RCC 7860 (cell line): ENCODE measurements around the gene TPM2.
A peak's percentile ranks its signal among the peaks of the same experiment; 100 is the strongest.

Experiments used
- DNase-seq: peaks from one replicate; pipeline ENCODE4 v3.0.0-alpha.2; 2015; ENCODE audit warnings: low spot score
- FAIRE-seq: peaks from 2 replicates; lab custom pipeline; 2012; peaks lifted over from hg19 to GRCh38; lab: Jason Lieb, UNC

The TPM2 gene

GRCh38 chr9:35696520-35697215, 6.9 kb upstream of the TPM2 start:
- peak; percentile 29 for DNase-seq

DNA sequence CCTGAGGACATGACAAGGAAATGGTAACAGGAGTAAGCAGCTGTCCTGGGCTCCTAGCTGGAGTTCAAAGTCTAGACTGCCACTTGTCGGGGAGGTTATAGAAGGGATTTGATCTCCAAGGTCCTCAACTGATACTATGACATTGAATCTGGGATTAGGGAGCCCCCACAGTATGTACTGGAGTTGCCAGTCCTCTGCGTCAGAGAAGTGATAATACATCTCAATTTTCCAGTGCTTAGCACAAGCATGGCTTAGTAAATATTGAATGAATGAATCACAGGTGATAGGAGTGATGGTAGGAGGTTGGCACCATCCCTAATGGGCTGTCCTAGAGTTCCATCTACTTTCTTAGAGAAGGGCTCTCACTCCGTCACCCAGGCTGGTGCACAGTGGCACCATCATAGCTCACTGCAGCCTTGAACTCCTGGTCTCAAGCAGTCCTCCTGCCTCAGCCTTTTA, 6.2 kb upstream of the TPM2 start:
- FAIRE-seq: no peak

More at GRCh38 chr9:35696520-35697215, 6.9 kb upstream of the TPM2 start:
- no peak for FAIRE-seq

DNA sequence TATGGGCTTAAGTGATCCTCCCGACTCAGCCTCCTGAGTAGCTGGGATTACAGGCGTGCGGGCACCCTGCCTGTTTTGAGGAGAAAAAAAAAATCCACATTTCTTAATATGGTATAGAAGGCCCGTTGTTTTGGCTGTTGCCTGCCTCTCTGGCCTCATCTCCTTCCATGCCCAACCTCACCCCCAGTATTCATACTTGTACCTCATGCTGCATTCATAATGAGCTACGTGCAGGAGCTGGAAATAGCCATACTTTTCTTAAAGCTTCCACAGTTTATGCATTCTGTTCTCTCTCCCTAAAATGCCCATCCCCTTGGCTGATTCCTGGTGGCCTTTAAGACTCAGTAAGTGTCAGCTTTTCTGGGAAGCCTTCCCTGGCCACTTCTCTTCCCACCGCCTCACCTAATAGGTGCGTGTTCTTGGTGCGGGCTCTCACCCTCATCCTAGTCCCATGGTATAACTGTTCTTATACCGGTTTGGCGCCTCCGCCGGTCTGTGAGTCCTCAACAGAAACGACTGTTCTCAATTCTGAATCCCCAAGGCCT, 2.1 kb upstream of the TPM2 start:
- DNase-seq (no peak), FAIRE-seq (no peak)

More for the DNA sequence above, 6.2 kb upstream of the TPM2 start:
- no peak for DNase-seq

- DNase-seq (no peak), FAIRE-seq (no peak)
These were observed 1.6 kb upstream of the TPM2 start for GRCh38 chr9:35691334-35691650.

DNA sequence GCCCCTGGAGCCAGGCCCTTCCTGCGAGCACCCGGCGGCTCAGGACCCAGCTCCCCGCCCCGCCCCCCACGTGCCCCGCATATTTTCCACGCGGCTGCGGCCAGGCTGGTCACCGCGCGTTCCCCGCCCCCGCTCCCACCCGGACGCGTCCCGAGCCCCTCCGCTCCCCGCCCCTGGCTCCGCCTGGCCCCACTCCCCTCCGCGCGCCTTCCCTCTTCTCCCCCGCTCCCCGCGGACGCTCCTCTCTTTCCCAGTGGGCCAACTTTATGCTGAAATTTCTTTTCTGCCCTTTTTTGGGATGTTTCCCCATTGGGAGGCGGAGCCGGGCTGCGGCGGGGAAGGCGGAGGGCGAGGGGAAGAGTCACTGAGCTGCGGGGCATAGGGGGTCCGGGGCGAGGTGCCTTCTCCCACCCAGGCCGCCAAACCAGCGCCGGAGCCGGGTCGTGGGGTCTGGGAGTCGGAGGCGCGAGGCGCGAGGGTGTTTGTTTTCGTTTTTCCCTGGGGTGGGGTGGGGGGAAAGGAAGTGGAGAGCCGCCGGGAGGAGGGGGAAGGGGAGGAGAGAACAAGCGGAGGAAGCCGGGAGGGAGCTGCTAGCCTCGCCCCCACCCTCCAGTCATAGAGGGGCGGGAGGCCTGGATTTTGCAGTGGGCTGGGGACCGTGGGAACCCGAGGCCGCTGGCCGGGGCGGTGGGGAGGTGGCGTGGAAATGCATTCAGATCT, 1.0 kb upstream of the TPM2 start:
- no peak for DNase-seq
- no peak for FAIRE-seq

DNA sequence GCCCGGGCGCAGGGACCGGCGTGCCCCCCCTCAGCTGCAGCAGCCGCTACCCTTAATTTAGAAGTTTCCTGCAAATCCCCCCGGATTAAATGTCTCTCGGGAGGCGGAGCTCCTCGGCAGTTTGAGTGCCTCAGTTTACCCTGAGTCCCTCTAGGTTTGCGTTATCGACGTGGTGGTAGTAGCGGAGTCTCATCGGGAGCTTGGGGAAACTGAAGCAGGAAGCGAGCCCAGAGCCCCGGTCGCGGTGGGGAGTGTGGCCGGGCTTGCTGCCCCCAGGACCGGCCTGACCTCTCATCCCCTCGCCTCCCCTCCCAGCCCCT, 529 bp upstream of the TPM2 start:
- DNase-seq: no peak
- FAIRE-seq: no peak

GRCh38 chr9:35688558-35689541, 875 bp downstream of the TPM2 start:
- peak; percentile 78 for DNase-seq
- FAIRE-seq: peak; percentile 86

DNA sequence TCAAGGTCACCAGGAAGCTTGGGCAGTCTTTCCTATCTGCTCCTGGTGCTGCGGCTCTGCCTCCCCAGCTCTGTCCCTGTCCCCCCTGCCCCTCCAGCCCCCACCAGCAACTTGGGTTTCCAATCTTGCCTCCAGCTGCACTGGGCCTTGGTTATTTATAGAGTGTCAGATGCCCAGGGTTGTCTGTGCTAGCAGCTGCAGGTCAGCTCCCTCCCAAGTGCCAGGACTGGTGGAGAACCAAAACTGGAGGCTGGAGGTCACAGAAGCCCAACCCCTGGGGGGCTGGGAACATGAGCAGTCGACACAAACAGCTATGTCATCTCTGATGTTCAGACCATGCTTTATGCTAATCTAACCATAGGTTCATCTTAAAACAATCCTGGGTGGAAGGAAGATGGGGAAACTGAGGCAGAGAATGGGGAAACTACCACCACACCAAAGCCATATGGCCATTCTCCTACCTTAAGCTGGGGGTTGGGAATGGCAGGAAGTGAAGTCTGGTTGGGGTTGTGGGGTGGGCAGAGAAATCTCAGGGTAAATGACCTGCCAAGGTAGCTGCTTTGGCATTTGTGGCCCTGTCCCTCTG, 1.7 kb downstream of the TPM2 start:
- FAIRE-seq (no peak), DNase-seq (no peak)

- no peak for DNase-seq
- no peak for FAIRE-seq
These were observed 2.4 kb downstream of the TPM2 start for GRCh38 chr9:35687306-35687705.

DNA sequence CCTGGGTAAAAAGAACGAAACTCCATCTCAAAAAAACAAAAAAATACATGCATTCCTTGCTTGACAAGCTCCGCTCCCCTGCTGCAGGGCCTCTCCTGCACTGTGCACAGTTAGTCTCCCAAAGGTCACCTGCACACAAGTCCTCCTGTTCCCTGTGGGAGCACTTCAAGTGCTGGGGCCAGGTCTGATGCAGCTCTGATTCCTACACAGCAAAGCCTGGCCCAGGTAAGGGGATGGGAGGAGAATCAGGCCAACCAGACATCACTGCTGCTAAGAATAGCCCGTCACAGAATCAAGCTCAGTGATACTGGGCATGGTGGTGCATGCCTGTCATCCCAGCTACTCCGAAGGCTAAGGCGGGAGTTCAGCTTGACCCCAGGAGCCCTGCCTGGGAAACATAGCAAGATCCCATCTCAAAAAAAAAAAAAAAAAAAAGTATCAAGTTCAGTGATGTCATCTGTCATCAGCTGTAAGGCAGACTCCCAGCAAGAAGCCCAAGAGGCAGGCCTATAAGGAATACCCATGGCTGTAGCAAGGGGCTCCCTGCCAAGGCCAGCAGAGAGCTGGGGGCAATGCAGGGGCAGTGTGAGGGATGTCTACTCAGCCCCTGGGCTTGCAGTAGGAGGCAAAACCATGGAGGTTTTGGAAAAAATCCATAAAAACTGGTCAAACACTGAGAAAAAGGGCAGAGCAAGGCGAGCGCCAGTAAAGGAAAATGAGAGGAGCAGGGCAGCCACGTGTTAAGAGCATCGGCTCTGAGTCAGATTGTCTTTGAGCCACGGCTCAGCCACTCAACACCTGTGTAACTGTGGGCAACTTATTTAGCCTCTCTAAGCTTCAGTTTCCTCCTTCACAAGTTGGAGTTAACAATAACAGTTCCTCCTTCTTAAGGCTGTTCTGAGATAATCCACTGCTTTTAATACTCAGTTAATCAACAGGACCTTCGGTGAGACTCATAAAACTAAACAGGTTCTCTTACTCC, 3.2 kb downstream of the TPM2 start:
- DNase-seq: no peak
- FAIRE-seq: no peak

- no peak for FAIRE-seq
- DNase-seq: no peak
These were observed 4.2 kb downstream of the TPM2 start for GRCh38 chr9:35685506-35685905.

- DNase-seq (no peak), FAIRE-seq (no peak)
These were observed 4.8 kb downstream of the TPM2 start for GRCh38 chr9:35684921-35685320.

DNA sequence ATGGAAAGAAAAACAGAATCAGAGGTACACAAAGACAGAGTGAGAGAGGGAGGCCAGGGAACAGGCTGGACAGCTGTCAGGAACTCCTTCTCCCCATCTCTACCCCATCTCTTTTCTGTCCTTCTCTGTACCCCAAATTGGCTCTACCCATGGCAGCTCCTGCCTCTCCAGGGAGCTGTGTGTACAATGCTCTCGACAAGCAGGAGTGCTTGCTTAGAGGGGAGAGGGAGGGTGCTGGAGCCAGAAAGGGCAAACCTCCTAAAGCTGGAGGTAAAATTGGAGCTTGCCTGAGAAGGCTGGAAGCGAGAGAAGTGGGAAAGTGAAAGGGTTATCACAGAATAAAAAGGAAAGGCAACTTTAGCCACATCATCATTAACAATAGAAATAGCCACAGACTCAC, 6.4 kb downstream of the TPM2 start:
- FAIRE-seq: no peak
- no peak for DNase-seq

DNA sequence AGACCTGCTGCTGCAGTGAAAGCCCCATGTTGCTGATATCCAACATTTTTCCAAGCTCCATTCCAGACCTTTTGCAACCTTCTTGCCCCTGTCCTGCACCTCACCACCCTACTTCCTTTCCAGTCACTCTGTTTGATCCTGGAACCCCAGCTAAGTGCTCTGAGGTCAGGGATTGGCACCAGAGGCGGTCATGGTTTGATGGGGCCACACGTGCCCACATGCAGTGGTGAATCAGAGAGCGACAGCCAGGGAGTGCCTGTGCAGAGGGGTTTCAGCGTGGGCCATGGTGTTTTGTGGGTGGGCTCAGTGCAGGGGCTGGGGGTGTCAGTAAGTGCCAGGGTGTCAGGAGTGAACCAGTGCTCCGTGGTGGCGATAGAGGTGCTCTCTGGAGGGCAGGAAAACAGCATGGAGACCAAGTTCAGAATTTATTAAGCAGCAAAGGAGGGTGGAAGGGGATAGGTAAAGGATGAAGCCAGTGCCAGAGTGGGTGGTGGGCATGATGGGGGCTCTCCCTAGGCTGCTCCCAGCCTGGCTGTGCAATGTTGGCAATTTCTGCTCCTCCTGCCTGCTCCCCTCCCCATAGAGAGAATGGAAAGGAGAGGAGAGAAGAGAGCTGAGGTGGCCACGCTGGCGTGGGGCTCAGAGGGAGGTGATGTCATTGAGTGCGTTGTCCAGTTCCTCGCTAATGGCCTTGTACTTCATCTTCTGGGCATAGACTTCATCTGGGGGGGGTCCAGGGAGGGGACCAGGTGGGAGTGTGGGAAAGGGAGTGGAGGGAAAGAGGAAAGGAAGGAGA, 7.0 kb downstream of the TPM2 start:
- DNase-seq (no peak), FAIRE-seq (no peak)

DNA sequence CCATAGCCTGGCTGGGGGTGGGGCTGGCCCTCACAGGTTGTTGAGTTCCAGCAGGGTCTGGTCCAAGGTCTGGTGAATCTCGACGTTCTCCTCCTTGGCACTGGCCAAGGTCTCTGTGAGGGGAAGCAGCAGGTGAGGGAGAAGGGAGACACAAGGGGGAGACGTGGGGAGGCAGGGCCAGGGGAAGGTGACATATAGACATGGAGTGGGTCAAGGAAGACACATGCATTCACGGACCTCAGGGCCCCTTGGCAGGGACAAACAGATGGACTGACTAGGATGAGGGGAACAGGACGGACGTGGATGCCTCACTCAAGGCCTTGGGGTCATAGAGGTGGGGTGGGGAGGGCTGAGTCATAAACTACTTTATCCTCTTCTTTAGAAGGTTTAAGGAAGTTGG, 7.7 kb downstream of the TPM2 start:
- no peak for DNase-seq
- no peak for FAIRE-seq

DNA sequence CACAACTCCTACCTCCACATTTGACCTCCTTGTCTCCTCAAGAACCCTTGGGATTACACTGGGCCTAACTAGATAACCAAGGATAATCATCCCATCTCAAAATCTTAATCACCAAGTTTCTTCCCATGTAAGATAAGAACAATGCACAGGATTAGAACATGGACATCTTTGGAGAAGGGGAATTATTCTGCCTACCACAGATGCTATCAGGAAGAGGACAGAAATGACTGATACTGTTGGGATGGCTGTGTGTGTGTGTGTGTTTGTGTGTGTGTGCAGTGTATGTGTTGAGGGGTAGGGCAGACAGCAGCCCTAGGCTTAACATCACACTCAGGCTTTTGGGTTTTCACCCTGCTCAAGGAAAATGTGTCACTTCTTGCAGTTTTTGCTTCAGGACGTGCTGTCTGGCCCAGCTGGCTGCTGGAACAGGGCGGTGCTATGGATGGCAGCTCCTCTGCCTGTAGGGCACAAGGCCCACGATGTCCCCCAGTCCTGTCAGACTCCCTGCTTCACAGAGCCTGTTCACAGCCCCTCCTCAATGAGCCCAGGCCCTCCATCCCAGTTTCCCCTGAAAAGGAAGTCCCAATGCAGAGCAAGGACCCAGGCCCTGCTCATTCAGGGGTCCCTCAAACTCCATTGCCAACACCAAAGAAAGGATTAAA, 8.3 kb downstream of the TPM2 start:
- no peak for DNase-seq
- FAIRE-seq: no peak

GRCh38 chr9:35680331-35681105, 9.2 kb downstream of the TPM2 start:
- FAIRE-seq: no peak
- DNase-seq: no peak
